Panc1 (cell line): ENCODE measurements around the gene TEKT3.

Experiments
- CTCF ChIP-seq: fragments of 450-650 bp; IDR thresholded peaks from 2 replicates; pipeline ENCODE4 v1.5.1; 2017; ENCODE audit warnings: mild to moderate bottlenecking
- POLR2AphosphoS5 ChIP-seq: IDR thresholded peaks from 2 replicates; pipeline ENCODE4 v1.6.1; 2012; ENCODE audit warnings: mild to moderate bottlenecking, low read depth, low read length, moderate library complexity
- TCF7L2 ChIP-seq: IDR thresholded peaks from 2 replicates; pipeline ENCODE4 v1.6.1; 2011; ENCODE audit warnings: mild to moderate bottlenecking, low read depth, low read length, inconsistent platforms

GRCh38 chr17:15361151-15361550 is 19.8 kb upstream of the TEKT3 start:
- TF ChIP-seq CTCF (no peak), POLR2AphosphoS5 (no peak), TCF7L2 (no peak)
